Upper lobe of left lung (tissue), 6 donors: ENCODE results near the gene CARD19. TPM values are rescaled to one million over a fixed set of nuclear protein-coding genes. Genes with fewer than 3 reads are reported as not detected.

ENCODE experiments used
- ATAC-seq, 2 donors: fragments of 200-7000 bp; cut with Tn5 transposase; one replicate each; pipeline ENCODE4 v1.9.1; 2022; ENCODE audit warnings: mild to moderate bottlenecking in 2 of 2, moderate library complexity in 2 of 2; ENCODE audit not compliant: low FRiP score in 2 of 2
- DNase-seq, 2 donors: peaks; one replicate each; pipeline ENCODE4 v3.0.0-alpha.2; 2019 to 2020
- H3K27ac ChIP-seq, 4 donors: fragments of 200-600 bp; sonication (generic); one replicate each; pipeline ENCODE4 v1.5.1; 2016 to 2019
- H3K27me3 ChIP-seq, 4 donors: fragments of 200-600 bp; sonication (generic); one replicate each; pipeline ENCODE4 v1.5.1; 2017 to 2019
- H3K36me3 ChIP-seq, 4 donors: fragments of 200-600 bp; sonication (generic); one replicate each; pipeline ENCODE4 v1.5.1; 2016 to 2019
- H3K4me1 ChIP-seq, 4 donors: fragments of 200-600 bp; sonication (generic); one replicate each; pipeline ENCODE4 v1.5.1; 2018 to 2019
- H3K4me3 ChIP-seq, 4 donors: fragments of 200-600 bp; sonication (generic); one replicate each; pipeline ENCODE4 v1.5.1; 2017 to 2019; ENCODE audit warnings: mild to moderate bottlenecking in 2 of 4, moderate library complexity in 1 of 4
- H3K9me3 ChIP-seq, 4 donors: fragments of 200-600 bp; sonication (generic); one replicate each; pipeline ENCODE4 v1.5.1; 2018 to 2019
- CTCF ChIP-seq, 6 experiments: fragments of 450-650 bp in 4 of 6; fragments of 200-600 bp in 2 of 6; sonication (generic) in 2 of 6; IDR thresholded peaks; one replicate each; pipeline ENCODE4 v1.5.1; 2016 to 2019; ENCODE audit warnings: antibody characterized with exemption in 6 of 6
- EP300 ChIP-seq, 4 donors: sonication (generic); formaldehyde crosslinking; IDR thresholded peaks; one replicate each; pipeline ENCODE4 v1.5.1; 2017; ENCODE audit warnings: antibody characterized with exemption in 4 of 4, control low read depth in 2 of 4
- POLR2A ChIP-seq, 4 donors: fragments of 450-650 bp; IDR thresholded peaks; one replicate each; pipeline ENCODE4 v1.5.1; 2016 to 2017; ENCODE audit warnings: antibody characterized with exemption in 4 of 4, mild to moderate bottlenecking in 2 of 4
- POLR2AphosphoS5 ChIP-seq, 2 donors: sonication (generic); formaldehyde crosslinking; IDR thresholded peaks; one replicate each; pipeline ENCODE4 v1.5.1; 2017; ENCODE audit warnings: antibody characterized with exemption in 2 of 2
- WGBS, 2 donors: methylation state at CpG; one replicate each; pipeline ENCODE4 v1.1.5; 2017 to 2018; 5-methylcytosine and 5-hydroxymethylcytosine counted together
- total RNA-seq, 6 donors: library from RNA; depleted of rRNA in 4 of 6; stranded (reverse); fragments of >200 nt in 4 of 6; gene quantifications; one replicate each; pipeline versions ENCODE4 v1.1.0 to v1.2.1, GENCODE V29; 2016 to 2021
- donor health status: DM: no; HTN: no; CAD: no; lungs with moderate emphysema.
- donor health status: DM: no; HTN: yes; CAD: no; lungs with severe emphysema.

Gene CARD19
- total RNA-seq, 6 donors from 2014 or later = 34.7 to 92.3 (median 41.7) TPM

GRCh38 chr9:93131599-93132286 is 35.7 kb downstream of the CARD19 start:
- no peaks in the 10 kb centered on the region for H3K36me3 ChIP-seq
- ATAC-seq (no peak), DNase-seq (no peak)
- no peaks in the 10 kb centered on the region for H3K9me3 ChIP-seq
- WGBS, 2 donors = 85 to 89% methylated on average over 13 of the region's 13 CpGs
- H3K4me1 ChIP-seq = peaks cover 75 to 89% (median 81%) of the 10 kb centered on the region in 4 donors
- H3K4me3 ChIP-seq = peak overlapping the region in 2 of 4 donors; percentile 70 to 97
- TF ChIP-seq POLR2AphosphoS5 (IDR thresholded peaks at IDR 0.05) = no peak
- H3K27me3 ChIP-seq = no peaks in the 10 kb centered on the region
- peak overlapping the region; percentile 93 to 99 (median 98) for H3K27ac ChIP-seq

DNA sequence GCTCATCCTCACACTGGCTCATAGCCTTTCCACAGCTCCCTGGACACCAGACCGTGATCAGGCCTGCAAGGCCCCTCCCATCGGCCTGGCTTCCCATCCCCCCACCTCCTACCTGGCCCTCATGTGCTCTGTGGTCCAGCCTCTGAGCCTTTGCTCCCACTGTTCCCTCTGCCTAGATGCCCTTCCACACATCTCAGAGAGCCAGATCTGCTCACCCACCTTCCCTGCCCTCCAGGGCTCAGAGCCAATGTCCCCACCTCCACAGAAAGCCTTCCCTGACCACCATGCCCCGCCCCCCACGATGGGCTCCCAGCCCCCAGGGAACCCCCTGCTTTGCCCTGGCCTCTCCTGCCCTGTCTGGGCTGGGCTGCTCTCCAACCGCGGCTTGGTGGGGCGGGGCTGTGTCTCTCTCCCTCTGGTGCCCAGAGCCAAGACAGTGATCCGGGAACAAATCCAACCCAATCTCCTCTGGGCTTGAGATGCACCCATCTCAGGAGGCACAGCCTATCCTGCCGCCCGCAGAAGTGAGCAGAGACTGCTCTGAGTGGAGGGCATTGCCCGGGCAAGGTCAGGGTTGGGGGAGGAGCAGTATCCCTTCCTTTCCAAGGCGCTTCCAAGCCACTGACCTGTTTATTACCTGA is 36.4 kb downstream of the CARD19 start:
- Histone ChIP-seq H3K4me3 (peak overlapping the region in 3 of 4 donors; percentile 70 to 97 (median 84)), H3K36me3 (no peaks in the 10 kb centered on the region), H3K27me3 (no peaks in the 10 kb centered on the region), H3K4me1 (peaks cover 68 to 82% (median 74%) of the 10 kb centered on the region in 4 donors), H3K9me3 (no peaks in the 10 kb centered on the region), H3K27ac (peak overlapping the region; percentile 93 to 99 (median 98))
- TF ChIP-seq CTCF (IDR thresholded peaks at IDR 0.05) (no peak), EP300 (IDR thresholded peaks at IDR 0.05) (no peak), POLR2A (IDR thresholded peaks at IDR 0.05) (no peak), POLR2AphosphoS5 (IDR thresholded peaks at IDR 0.05) (no peak)
- 29 to 58% methylated on average over 6 to 11 of the region's 12 CpGs for WGBS, 2 donors
- ATAC-seq = peak in 1 of 2 donors; percentile 7
- DNase-seq = peak; percentile 72 to 77

GRCh38 chr9:93132946-93133680 is 37.1 kb downstream of the CARD19 start:
- DNase-seq (peak; percentile 79 to 90), ATAC-seq (peak; percentile 4 to 31)
- H3K4me3 ChIP-seq = peak overlapping the region; percentile 58 to 97 (median 77)
- no peaks in the 10 kb centered on the region for H3K36me3 ChIP-seq
- H3K27me3 ChIP-seq = no peaks in the 10 kb centered on the region
- peaks cover 61 to 75% (median 67%) of the 10 kb centered on the region in 4 donors for H3K4me1 ChIP-seq
- peak overlapping the region; percentile 93 to 99 (median 98) for H3K27ac ChIP-seq
- H3K9me3 ChIP-seq = no peaks in the 10 kb centered on the region
- 23% methylated on average over 20 of the region's 21 CpGs for WGBS, 2 donors
- TF ChIP-seq CTCF (IDR thresholded peaks at IDR 0.05) = no peak
- TF ChIP-seq EP300 (IDR thresholded peaks at IDR 0.05) = no peak
- no peak for TF ChIP-seq POLR2A (IDR thresholded peaks at IDR 0.05)
- no peak for TF ChIP-seq POLR2AphosphoS5 (IDR thresholded peaks at IDR 0.05)

GRCh38 chr9:93133681-93134014 is 37.6 kb downstream of the CARD19 start:
- peaks cover 56 to 70% (median 62%) of the 10 kb centered on the region in 4 donors for H3K4me1 ChIP-seq
- WGBS, 2 donors = 0% methylated on average over 1 to 13 of the region's 34 CpGs
- peak overlapping the region; percentile 58 to 97 (median 77) for H3K4me3 ChIP-seq
- DNase-seq (peak in 1 of 2 donors; percentile 91), ATAC-seq (peak; percentile 52 to 88)
- peak overlapping the region; percentile 93 to 99 (median 98) for H3K27ac ChIP-seq
- peaks cover 0 to 3% (median 0%) of the 10 kb centered on the region in 4 donors for H3K9me3 ChIP-seq
- H3K27me3 ChIP-seq = no peaks in the 10 kb centered on the region
- no peak for TF ChIP-seq EP300 (IDR thresholded peaks at IDR 0.05)
- no peak for TF ChIP-seq CTCF (IDR thresholded peaks at IDR 0.05)
- TF ChIP-seq POLR2A (IDR thresholded peaks at IDR 0.05) = peak in 2 of 4 donors; percentile 65 to 70
- peak; percentile 49 to 63 for TF ChIP-seq POLR2AphosphoS5 (IDR thresholded peaks at IDR 0.05)
- H3K36me3 ChIP-seq = no peaks in the 10 kb centered on the region
